SK-N-MC (cell line): ENCODE measurements around the gene CCDC57.

Experiments used
- EZH2 ChIP-seq: fragments of 200-600 bp; sonication (generic); IDR thresholded peaks from one replicate; pipeline ENCODE4 v1.6.1; 2017; ENCODE audit warnings: antibody characterized with exemption
- FOXP2 ChIP-seq: optimal IDR thresholded peaks from 2 replicates; pipeline ENCODE3; 2011; ENCODE audit warnings: mild to moderate bottlenecking, moderate library complexity; ENCODE audit not compliant: insufficient read depth; ENCODE audit errors: extremely low read length, control extremely low read depth
- POLR2AphosphoS5 ChIP-seq: IDR thresholded peaks from 2 replicates; pipeline ENCODE4 v1.6.1; 2012; ENCODE audit warnings: mild to moderate bottlenecking, low read depth, low read length, borderline replicate concordance

DNA sequence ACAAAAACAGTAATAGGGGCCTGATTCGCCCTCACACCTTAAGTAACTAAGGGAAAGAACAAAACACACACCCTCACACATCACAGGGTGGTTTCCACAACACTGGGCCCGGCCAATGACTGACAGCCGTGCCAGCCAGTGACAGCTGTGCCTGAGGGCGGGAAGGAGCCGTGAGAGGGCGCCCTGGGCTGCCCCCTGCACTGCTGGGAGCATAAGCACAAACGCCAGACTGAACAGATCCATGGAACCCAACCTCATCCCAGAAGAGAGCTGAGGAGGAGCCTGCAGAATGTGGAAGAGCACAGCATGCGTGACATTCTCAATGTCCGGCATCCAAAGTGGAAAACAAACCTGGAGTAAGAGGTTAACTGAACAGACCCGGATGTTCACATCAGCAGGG, 44.8 kb upstream of the CCDC57 start:
- no peak for TF ChIP-seq POLR2AphosphoS5
- no peak for TF ChIP-seq EZH2
- no peak for TF ChIP-seq FOXP2
